Activated CD4-positive, alpha-beta T cell treated with anti-CD3 and anti-CD28 coated beads, Interleukin-2, amount 50 U/mL, for 4 hours (primary cell): ENCODE measurements around the gene KIAA0513.

Experiments
- DNase-seq, 2 experiments: peaks; one replicate each; pipeline ENCODE4 v3.0.0-alpha.2; 2020

KIAA0513 gene

GRCh38 chr16:85138825-85139627 is 111.4 kb downstream of the KIAA0513 start:
- no peak for DNase-seq

DNA sequence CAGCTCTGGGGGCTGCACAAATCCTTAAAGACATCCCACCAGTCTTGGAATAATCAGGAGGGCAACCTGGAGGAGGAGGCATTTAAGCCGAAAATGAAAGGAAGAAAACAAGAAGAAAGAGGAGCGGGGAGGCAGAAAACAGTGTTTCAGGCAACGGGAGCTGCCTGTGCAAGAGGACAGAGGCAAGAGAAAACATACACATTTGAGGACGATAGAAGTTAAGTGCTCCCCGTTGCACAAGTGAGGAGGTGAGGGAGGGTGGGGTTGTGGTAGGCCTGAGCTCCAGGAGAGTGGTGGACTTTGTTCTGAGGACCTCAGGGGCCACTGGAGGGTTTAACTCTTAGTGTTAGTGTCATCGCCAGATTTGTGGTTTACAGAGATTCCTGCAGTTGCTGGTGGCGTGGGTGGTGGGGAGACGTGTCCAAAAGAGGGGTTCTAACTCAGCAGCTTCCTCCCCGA is 112.3 kb downstream of the KIAA0513 start:
- DNase-seq: no peak

DNA sequence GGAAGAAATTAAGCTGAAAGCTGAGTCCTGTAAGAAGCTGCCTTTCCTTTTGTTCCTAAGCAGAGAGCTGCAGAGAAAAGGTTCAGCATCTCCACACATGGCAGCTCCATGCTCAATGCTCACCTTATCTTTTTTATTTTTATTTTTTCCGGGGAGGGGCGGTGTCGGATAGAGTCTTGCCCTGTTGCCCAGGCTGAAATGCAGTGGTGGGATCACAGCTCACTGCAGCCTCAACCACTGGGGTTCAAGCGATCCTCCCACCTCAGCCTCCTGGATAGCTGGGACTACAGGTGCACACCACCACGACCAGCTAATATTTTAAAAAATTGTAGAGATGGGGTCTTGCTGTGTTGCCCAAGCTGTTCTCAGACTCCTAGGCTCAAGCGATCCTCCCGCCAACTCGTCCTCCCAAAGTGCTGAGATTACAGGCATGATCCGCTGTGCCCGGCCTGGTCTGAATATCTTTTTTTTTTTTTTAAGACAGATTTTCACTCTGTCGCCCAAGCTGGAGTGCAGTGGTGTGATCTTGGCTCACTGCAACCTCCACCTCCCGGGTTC is 112.9 kb downstream of the KIAA0513 start:
- no peak for DNase-seq

DNA sequence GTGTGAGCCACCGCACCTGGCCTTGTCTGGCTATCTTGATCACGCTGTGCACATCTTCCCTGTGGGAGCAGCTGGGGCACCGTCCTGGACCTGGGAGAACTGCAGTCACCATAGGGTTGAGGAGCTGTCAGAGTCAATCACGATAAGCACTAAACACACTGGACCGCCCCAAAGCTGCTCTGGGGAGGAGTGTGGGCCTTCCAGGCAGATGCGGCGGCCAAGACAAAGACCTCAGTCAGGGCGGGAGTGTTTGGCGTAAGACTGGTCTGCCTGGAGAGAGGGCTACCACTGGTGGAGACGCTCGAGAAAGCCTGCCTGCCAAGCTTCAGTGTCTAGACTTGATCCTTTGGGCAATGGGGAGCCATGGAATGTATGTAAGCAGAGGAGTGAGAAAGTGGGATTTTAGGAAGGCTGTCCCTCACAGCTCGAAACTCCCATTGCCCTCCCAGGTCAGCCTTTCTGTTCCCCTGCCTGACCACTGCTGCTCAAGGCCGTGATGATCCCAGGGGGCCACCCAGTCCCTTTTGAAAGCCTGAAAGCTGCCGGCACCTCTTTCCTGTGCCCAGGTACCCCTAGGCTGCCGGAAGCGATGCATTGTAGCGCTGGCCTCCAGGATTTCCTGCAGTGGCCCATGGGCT is 114.0 kb downstream of the KIAA0513 start:
- DNase-seq: no peak

GRCh38 chr16:85142129-85142513 is 114.5 kb downstream of the KIAA0513 start:
- DNase-seq: no peak

- DNase-seq: no peak
These were observed 115.2 kb downstream of the KIAA0513 start for GRCh38 chr16:85142771-85143211.
